GM10266 (cell line): ENCODE data around the gene GRID1.

ENCODE experiments used
- DNase-seq: peaks from one replicate; pipeline ENCODE4 v3.0.0; 2012; ENCODE audit errors: extremely low spot score
- TF ChIP-seq, protein P1 (sequence below): IDR thresholded peaks from 2 replicates; pipeline ENCODE4 v1.5.1; 2012; ENCODE audit warnings: mild to moderate bottlenecking, low read depth; ENCODE audit not compliant: control insufficient read depth, insufficient read depth; ENCODE audit errors: missing control alignments

Gene GRID1

DNA sequence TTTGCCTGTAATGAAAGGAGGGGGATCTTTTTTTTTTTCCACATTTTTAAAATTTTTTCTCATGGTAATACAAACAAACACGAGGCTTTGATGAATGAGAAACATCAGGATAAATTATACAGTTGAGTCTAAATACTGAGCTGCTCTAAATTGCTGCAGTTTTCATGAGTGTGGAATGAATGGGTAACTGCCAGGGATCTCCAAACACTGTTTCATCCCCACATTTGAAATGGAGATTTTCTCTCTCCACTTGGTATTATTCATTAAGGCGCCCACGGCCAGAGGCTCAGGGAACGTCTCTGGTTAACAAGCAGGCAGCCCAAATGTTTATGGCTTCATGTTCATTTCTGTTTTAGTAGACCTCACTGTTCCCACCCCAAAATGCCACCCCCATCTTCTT is 717.1 kb downstream of the GRID1 start:
- DNase-seq = no peak
- TF ChIP-seq, protein P1, sequence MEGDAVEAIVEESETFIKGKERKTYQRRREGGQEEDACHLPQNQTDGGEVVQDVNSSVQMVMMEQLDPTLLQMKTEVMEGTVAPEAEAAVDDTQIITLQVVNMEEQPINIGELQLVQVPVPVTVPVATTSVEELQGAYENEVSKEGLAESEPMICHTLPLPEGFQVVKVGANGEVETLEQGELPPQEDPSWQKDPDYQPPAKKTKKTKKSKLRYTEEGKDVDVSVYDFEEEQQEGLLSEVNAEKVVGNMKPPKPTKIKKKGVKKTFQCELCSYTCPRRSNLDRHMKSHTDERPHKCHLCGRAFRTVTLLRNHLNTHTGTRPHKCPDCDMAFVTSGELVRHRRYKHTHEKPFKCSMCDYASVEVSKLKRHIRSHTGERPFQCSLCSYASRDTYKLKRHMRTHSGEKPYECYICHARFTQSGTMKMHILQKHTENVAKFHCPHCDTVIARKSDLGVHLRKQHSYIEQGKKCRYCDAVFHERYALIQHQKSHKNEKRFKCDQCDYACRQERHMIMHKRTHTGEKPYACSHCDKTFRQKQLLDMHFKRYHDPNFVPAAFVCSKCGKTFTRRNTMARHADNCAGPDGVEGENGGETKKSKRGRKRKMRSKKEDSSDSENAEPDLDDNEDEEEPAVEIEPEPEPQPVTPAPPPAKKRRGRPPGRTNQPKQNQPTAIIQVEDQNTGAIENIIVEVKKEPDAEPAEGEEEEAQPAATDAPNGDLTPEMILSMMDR = no peak

DNA sequence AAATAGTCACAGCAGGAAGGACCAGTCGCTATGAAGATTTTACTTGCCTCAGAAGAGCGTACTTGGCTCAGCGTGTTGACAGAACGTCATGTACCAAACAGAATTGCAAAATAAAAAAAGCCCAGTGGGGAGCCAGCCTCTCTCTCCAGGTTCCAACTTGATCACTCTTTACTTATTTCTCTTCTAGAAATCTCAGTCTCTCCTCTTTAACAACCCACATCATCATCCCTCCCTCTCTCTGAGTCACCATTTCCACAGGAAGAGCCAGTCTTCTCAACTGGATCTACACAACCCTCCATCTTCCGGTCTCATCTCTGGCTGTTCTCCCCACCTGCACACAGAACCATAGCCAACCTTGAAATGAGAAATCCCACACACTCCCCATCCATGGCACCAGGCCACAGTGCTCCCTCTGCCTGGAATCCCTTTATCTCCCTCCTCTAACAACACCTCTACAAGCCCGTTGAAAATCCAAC is 718.3 kb downstream of the GRID1 start:
- no peak for DNase-seq
- TF ChIP-seq, protein P1 = no peak

- no peak for DNase-seq
- TF ChIP-seq, protein P1 = no peak
These were observed 718.9 kb downstream of the GRID1 start for GRCh38 chr10:85647741-85648140.

GRCh38 chr10:85645926-85646711 is 720.5 kb downstream of the GRID1 start:
- TF ChIP-seq, protein P1 = no peak
- no peak for DNase-seq

DNA sequence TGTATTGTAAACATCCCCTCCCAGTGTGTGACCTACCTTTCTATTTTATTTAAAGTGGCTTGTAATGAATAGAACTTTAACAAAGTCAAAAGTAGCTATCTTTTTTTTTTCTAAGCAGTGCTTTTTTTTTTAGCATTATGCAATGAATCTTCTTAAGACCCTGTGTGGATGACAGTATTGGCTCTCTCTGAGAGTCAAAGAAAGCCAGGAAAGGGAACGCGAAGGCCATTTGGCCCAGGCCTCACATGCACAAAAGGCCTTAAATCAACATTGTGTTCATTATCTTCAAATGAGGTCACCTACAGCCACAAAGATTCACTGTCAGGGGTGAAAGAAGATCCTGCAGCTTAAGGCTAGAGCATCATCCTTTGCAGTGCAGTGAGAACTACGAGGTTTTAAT is 721.5 kb downstream of the GRID1 start:
- no peak for DNase-seq
- TF ChIP-seq, protein P1 = no peak

- DNase-seq = no peak
- TF ChIP-seq, protein P1 = no peak
These were observed 722.6 kb downstream of the GRID1 start for GRCh38 chr10:85643845-85644525.
